HuH-7 (cell line): ENCODE data around the gene APH1A.
"Not testable (repeated sequence)": the region's sequence is repeated elsewhere in the genome, so short reads cannot be mapped to it uniquely, and the experiment has no call there.

ENCODE experiments used
- DNase-seq: peaks from one replicate; pipeline ENCODE4 v3.0.0; 2011; ENCODE audit warnings: low spot score

APH1A gene

DNA sequence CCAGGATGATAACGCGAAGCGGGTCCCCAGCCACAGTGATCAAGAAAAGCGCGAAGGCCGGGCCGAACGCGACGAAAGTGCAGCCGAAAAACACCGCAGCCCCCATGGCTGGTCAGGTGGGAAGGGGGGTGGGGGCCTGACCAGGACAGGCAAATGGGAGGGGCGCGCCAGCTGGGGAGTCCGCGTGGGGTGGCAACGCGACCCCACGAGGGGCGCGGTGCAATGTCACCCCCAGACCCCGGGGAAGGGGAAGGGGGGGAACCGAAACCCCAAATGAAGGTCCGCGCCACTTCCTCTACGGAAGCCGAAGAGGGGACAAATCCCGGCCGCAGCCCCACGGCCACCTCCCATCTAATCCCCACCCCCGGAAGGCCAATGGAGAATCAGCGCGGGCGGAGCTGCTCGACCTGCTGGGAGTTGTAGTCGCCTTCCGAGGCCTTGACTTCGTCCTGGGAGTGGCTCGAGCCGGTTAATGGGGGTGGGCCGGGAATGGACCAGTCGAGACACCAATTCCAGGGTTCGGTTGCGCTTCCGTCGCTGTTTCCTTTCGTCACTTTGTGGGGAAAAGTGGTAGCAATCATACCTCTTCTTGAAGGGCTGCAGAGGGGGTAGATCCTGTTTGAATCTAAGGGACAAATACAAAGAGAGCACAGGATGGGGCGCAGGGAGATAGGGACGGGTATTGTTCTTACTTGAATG lies at the start of gene APH1A:
APH1A (minus strand) TSS at position 312 of the 699 bp plus-strand sequence; CDS start at position 106, 206 bp downstream.
- DNase-seq = peak; percentile 95

DNA sequence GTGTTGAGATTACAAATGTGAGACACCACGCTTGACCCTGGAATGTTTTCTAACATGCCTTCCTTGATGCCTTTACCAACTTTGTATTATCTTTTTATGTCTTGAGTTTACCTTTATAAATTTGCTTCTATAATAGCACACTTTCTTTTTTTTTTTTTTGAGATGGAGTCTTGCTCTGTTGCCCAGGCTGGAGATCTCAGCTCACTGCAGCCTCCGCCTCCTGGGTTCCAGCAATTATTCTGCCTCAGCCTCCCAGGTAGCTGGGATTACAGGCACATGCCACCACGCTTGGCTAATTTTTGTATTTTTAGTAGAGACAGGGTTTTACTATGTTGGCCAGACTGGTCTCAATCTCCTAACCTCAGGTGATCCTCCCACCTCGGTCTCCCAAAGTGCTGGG lies 45.9 kb upstream of the APH1A start:
- not testable (repeated sequence) for DNase-seq

DNA sequence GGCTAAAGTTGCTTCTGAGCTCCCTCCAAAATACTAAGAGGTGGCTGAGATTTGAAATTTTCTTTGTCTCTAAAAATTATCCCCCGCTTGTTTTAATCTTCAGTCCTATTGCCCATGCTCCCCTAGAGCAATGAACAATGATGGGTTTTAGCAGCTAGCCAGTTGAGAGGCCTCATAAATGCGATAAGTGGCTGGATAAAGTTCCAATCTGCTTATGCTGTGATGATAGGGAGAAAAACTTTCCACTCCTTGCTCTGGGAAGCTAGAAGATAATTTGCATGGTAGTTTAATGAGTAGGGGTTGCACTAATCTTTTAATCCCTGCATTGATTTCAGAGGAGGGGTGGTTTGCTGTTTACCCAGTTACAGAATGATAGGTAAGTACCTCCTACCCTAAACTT lies 42.9 kb upstream of the APH1A start:
- DNase-seq = no peak

DNA sequence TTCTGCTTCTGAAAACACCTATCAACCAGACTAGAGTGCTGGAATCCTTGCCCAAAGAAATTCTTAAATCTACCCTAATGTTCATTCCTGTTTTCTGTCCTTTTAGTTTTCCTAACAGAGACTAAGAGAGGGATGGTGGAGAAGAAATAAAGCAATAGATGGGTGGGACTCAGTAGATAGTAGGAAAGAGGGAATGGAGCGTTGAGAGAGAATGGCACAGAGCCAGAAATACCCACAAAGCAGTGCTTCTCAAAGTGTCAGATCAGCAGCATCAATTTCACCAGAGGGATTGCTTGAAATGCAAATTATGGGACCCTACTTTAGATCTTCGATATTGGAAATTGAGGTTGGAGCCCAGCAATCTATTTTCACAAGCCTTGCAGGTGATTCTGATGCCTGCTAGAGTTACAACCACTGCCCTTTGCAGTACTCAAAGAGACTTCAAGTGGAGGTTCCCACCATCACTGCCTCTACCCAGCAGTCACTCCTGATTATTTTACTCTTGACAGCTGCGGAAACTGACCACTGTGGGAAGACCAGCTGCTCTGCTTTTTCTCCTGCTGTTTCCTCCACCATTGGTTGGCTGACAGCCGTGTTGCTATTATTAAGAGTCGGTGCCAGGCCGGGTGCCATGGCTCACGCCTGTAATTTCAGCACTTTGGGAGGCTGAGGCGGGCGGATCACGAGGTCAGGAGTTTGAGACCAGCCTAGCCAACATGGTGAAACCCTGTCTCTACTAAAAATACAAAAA lies 41.1 kb upstream of the APH1A start:
- DNase-seq = no peak

DNA sequence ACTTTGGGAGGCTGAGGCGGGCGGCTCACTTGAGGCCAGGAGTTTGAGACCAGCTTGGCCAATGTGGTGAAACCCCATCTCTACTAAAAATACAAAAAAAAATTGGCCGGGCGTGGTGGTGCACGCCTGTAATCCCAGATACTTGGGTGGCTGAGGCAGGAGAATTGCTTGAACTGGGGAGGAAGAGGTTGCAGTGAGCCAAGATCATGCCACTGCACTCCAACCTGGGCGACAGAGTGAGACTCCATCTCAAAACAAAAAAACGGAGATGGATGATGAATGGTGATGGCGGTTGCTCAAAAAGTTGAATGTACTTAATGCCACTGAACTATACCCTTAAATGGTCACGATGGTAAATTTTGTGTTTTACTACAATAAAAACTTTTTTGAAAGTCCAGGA lies 39.8 kb upstream of the APH1A start:
- DNase-seq = not testable (repeated sequence)

DNA sequence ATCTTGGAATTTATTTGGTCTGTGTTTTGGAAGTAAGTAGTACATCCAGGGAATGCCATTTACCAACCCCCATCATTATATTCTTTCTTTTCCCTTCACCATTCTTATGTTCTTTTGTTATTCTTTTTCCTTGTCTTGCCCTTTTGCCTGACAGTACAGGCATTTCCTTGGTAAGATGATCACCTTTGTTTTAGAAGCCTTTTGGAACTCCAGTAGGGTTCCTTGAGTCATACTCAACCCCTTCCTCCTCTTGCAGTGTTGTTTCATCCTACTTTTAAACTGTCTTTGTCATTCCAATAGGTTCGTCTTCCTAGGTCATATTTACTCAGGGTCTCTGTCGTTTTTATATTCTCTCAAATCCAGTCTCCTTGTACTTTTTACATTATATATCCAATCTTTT lies 34.1 kb upstream of the APH1A start:
- DNase-seq = no peak

DNA sequence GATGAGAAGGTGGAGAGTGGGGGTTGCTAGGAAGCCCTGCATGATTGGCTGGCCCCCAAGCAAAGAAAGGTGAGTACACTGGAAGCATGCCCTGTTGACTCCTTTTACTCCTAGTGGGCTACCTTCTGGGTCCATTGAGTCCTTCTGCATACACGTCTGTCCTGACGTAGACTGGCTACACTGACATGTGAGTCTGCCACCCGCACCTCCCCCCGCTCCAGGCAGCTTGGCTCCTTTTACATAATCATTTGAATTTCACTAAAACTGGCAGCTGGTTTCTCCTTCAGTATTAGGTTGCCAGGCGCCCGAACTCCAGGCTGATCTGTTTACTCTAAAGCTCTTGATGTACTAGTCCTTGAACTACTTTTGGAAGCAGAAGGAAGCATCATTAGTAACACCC lies 33.5 kb upstream of the APH1A start:
- DNase-seq = no peak

DNA sequence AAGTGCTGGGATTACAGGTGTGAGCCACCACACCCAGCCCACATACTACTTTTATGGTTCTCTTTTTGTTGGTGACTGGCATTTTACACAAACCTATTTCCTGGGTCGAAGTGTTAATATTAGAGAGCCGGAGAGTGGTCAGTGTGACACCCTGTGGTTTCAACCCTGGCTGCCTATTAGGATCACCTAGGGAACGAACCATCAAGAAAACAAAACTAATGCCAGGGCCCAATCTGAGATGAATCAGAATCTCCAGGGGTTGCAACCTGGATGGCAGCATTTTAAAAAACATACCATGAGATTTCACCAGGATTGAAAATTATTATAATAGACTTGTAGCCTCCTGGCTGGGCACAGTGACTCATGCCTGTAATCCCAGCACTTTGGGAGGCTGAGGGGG lies 30.9 kb upstream of the APH1A start:
- no peak for DNase-seq

DNA sequence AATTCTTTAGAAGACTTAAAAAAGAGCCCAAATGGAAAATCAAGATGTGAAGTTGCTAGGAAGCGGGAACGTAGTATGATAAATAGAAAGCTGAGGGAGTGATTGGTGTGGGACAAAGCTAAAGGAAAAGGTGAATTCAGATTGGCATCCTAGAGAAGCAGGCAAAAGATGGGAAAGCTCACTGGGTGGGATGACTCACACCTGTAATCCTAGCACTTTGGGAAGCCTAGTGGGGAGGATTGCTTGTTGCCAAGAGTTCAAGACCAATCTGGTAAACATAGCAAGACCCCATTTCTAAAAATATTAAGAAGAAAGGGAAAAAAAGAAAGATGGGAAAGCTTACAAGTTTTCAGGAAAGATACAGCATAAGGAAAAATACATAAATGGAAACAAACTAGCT lies 26.7 kb upstream of the APH1A start:
- DNase-seq = no peak

DNA sequence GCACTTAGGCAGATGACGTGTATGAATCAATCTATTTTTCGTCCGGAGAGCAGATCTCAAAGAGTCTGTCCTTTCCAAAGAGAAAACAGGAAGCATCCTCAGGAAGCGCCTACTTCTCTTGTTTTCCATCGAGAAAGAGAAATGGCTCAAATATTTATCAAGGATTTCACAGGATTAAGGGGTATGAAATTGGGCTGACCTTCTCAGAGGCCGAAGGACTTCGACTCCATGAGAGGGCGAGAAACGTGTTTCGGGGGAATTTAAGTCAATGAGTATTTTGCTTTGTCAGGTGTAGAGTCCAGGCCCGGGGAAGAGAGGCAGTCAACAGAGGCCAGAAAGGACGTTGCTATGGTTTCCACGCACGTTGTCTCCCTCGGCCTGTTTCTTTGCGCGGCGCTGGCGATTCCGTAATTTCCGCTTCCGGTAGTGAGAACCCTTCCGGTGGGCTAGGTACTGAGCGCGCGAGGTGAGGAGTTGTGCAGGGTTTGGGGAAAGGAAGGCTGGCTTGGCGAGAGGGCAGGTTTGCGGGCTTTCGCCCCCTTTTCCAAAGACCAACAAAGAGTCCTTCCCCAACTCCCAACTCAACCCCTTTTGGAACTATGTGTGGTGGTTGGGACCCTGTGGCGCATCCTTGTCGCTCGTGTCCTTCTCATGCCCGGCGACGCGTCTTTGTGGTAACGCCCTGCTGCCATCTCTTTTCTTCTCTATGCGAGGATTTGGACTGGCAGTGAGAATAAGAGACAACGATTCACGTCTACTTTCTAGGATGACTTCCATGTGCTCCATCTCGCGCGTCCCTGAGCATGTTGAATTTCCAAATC lies 24.8 kb upstream of the APH1A start, which contains the start of gene MRPS21:
MRPS21 (plus strand) TSS at position 429 of the 821 bp plus-strand sequence. CDS start 506 bp downstream, outside the sequence.
- DNase-seq = peak; percentile 80

DNA sequence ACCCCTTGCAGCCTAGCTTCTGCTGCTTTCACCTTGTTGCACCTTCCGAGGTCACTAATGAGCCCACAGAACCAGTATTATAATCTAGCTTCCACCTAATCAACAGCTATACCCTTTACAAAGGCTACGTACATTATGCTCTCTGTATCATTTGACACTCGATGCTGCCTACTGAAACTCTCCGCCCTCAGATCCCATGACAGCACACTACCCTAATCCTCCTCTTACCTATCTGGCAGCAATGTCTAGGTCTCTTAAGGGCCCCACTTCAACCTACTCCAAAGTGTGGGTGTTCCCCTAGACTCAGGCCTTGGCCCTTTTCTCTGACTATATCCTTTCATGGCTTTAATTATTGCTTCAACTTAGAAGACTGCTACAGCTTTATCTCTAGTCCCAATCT lies 20.0 kb upstream of the APH1A start:
- DNase-seq = no peak

DNA sequence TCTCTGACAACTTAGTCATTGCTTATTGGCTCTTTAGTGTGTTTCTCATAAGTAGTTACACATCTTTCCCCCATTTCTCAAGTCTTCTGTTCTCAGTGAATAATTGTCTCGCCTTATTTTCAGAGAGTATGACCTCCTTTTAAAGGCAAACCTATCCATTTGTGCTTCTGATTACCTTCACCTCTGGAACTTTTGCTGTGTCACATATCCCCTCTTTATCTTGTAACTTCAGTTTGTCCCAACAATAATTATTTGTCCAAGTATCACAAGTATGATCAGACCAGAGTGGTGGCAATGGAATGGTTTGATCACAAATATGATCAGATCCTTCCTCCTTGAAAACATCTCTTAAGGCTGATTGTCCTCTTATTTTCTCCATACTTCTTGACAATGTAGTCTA lies 19.6 kb upstream of the APH1A start:
- DNase-seq = no peak

DNA sequence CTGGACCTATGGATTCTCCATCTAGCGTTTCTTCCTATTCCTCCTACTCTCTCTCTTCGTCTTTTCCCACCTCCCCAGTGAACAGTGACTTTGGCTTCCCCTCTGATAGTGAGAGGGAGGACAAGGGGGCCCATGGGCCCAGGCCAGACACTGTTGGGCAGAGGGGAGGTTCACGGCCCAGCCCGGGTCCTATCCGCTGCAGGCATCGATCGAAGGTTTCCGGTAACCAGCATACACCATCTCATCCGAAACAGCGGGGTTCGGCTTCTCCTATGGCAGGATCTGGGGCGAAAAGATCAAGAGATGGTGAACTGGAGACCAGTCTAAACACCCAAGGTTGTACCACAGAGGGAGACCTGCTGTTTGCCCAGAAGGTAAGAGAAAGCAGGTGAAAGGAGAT lies 14.4 kb upstream of the APH1A start:
- DNase-seq = no peak

DNA sequence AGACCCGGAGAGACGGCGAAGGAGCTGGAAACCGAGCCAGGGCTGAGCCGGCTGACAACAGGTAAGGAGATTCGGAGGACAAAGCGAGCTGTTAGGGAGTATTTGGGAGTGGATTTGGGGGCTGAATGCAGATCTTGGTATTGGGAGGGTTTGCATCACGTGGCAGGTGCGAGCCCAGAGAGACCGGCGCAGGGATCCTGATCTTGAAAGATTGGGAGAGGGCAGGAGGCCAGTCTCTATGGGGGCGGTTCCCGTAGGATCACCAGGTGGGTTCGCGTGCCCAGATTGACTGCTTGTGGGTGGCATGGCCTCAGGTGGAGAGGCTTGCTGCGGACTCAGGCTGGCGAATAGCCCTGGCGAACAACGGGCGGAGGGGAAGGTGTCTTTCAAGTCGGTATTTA lies 13.7 kb upstream of the APH1A start:
- no peak for DNase-seq

DNA sequence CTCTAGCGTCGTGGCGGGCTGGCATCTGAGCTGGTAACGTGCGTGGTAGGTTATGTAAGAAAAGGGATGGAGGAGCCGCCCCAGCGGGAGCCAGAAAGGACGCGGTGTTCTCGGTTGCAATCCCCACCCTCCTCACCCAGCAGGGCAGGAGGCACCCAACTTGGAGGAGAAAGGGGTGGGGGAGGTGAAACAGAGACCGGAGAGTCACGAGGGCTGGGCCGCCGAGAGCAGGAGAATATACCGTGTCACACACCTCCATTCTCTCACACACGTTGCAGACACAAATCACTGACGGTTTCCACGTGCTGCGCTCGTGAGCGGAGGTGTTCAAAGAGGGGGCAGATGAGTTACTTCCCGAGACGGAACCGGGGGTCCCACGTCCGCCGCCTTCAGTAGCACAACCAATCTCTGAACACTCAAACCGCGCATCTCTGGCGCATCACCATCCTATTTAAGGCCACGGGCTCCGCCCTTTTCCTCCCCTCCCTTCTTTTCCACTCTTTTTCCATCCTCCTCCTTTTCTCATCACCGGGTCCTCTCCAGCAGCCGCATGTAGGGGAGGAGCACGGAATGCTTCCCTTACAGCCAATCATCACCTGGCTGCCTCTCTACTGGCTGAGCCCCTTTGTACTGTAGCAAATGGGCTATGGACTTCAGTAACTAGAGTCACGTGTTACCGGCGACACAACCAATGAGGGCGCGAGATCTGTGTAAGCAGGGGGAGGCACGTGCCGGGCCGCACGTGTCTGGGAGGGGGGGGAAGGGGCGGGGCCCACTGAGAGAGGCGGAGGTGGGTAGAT lies 13.1 kb upstream of the APH1A start, which contains the start of gene CIART:
CIART (plus strand) TSS at position 797 of the 800 bp plus-strand sequence. CDS start 714 bp downstream, outside the sequence.
- peak; percentile 23 for DNase-seq

DNA sequence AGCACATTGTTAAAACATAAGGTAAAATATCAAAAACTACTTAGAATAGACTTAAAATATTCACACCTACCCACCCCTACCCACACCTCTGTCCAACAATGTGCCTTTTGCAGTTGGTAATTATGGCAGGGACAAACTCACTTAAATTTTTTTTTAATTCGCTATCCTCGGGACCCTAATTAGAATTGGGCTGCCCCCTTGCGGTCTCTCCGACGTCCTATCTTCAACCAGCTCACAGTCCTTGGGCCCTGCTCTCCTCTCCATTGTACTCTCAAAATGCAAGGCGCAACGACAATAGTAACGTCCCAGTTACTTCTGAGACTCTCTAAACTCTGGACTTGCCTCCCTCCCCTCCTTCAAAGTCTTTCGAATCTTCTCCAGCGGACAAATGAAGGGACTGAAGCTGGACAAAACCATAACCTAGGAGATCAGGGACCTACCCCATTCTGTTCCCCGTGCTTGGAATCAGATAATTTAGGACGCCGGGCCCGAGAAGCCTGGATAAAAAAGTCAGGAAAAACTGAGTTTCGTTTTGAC lies 12.5 kb upstream of the APH1A start:
- DNase-seq = no peak

DNA sequence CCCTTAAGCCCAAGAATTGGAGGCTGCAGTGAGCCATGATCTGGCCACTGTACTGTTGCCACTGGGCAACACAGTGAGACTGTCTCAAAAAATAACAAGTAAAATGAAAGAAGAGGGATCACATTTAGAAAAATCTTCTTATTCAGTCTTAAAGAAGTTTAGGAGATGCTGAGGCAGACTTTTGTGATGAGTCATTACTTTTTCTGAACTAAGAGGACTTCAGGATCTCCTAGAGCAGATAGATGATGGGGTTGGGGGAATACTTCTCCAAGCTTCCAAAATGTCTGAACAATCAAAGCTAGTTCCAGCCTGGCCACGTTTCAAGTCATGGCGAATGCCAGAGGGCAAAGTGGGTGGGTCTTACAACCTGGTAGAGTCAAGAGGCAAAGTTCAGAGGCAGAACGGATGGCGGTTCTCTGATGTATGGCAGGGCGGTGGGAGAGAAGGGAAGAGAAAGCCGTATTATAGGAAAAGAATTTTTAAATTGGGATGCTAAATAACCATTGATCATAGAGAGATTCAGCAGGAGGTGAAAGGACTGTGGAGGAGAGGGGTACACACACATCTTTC lies 11.4 kb upstream of the APH1A start:
- DNase-seq = no peak

DNA sequence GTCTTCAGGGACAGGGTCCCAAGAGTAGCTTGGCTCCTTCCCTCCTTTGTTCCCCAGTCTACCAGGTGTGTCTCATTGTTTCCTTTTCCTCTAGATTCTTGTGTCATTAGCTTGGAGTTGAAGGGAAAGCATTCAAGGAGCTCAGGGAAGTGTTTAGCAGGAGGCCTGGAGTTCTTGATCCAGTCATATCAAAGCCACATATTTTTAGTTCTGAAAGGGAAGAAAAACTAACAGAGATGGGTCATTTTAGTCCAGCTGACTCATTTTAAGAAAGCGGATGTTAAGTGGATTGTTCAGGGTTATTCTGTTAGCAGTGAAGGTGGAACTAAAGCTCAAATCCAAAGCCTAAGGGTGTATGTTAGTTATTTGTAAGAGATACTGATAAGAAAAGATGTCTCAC lies 4.5 kb upstream of the APH1A start:
- no peak for DNase-seq

DNA sequence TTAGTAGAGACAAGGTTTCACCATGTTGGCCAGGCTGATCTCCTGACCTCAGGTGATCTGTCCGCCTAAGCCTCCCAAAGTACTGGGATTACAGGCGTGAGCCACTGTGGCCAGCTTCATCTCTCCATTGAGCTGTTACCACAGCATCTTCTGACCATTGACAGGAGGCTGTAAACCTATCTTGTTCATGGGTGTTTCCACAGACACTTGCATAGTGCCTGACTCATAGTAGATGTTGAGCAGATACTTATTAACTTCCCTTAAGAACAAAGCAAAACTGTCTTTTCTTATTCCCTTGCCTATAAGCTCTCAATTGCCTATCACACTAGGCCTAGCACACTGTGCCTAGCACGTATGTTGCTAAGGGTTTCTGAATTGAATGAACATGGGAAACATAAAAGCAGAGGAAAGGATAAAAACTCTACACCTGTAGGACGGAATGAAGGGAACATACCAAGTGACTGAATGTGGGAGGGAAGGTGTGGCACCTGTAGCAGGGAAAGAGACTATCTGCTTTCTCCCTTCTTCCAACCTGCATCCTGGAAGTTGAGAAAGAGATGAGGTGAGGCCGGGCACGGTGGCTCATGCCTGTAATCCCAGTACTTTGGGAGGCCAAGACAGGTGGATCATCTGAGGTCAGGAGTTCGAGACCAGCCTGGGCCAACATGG lies 2.6 kb upstream of the APH1A start:
- no peak for DNase-seq

DNA sequence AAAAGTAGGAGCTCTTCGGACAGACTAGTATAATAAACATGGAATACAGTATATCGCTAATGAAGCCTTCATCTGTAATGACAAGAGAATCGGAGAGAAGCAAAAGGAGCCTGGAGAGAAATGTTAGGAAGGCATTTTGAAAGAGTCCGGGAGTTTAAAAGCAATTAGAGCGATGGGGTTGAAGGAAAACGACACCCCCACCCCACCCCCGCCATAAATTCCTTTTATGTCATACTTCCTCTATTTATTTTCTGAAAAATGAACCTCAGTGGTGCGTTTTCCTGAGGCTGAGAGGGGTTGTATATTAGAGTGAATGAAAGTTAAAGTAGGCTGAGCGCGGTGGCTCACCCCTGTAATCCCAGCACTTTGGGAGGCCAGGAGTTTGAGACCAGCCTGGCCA lies 635 bp upstream of the APH1A start:
- no peak for DNase-seq

DNA sequence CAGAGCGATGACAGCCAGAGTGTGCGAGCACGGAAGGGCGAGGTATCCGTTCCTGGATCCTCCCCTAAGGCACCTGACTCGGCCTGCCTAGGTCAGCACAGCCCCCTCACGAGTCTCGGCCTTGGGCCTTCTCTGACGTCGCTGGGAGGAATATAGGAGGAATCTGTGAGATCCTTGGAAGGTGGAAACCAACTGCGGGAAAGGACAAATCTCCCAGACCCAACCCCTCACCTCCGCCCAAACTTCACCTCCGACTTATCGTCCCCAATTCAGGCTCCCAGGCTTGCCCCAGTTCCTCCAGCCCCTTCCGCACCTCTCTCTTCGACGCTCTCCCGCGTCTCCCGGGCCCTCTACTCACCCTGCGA lies 494 bp downstream of the APH1A start:
- no peak for DNase-seq
